Loucy (cell line): ENCODE results near the gene ITGB6.

Experiments
- CTCF ChIP-seq: fragments of 200-600 bp; sonication (generic); conservative IDR thresholded peaks from 2 replicates; pipeline ENCODE4 v1.5.1; 2014; ENCODE audit warnings: mild to moderate bottlenecking, antibody characterized with exemption, low read length
- EZH2phosphoT487 ChIP-seq: fragments of 200-600 bp; IDR thresholded peaks from 2 replicates; pipeline ENCODE4 v1.6.1; 2018; ENCODE audit warnings: antibody characterized with exemption, mild to moderate bottlenecking, moderate library complexity, borderline replicate concordance

- TF ChIP-seq CTCF (no peak), EZH2phosphoT487 (no peak)
Observed at GRCh38 chr2:160165996-160166395, 34.1 kb downstream of the ITGB6 start.
